ENCODE data around the gene ATP6V1B1. TPM values are rescaled to one million over a fixed set of nuclear protein-coding genes. Genes with fewer than 3 reads are reported as not detected.

The ATP6V1B1 gene
- total and polyA plus RNA-seq, 7 donors, result 0.10 to 0.70 (median 0.38) TPM; not detected in 2

DNA sequence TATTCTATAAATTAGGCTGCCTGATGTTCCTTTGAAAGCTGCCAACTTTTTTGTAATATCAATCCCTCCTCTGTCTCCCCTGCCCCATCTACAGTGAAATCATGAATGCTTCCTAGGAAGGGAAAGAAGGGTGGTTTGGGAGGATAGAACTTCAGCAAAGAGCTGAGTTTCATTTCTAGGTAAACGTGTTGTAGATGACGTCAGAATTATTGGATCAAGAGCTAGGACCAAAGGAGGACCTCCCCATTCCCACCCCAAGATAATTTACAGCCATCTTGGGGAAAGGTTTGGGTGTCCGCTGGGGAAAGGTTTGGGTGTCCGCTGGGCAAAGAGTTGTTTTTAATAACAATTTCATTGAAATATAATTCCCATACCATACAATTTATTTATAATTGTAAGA is 31.5 kb downstream of the ATP6V1B1 start:
- WGBS, 3 donors, result 47 to 65% (median 64%) methylated on average over 4 of the region's 4 CpGs
- peaks cover 0 to 25% (median 5%) of the 10 kb centered on the region in 3 donors for H3K27me3 ChIP-seq (ENCODE audit: insufficient read depth in 3 of 3, low read length in 2 of 3)
- intact Hi-C loops (cut with DNase I), result no loop called here
- DNase-seq (no peak), ATAC-seq (no peak)
- H3K36me3 ChIP-seq (ENCODE audit: insufficient read depth in 1 of 2, low read depth in 1 of 2), result no peaks in the 10 kb centered on the region
- H3K9me3 ChIP-seq, result no peaks in the 10 kb centered on the region
- no peak for TF ChIP-seq CTCF (IDR thresholded peaks at IDR 0.05)
- H3K4me3 ChIP-seq, result no peak overlapping the region
- H3K4me1 ChIP-seq, result no peaks in the 10 kb centered on the region
- H3K27ac ChIP-seq, result no peak overlapping the region

GRCh38 chr2:70974592-70974991 is 38.9 kb downstream of the ATP6V1B1 start:
- ATAC-seq, result no peak
- intact Hi-C loops (cut with DNase I), result no loop called here
- Histone ChIP-seq H3K27ac (no peak overlapping the region), H3K27me3 (ENCODE audit: insufficient read depth in 3 of 3, low read length in 2 of 3) (no peaks in the 10 kb centered on the region), H3K4me3 (no peak overlapping the region), H3K36me3 (ENCODE audit: insufficient read depth in 1 of 2, low read depth in 1 of 2) (peaks cover 0 to 2% of the 10 kb centered on the region in 2 donors), H3K4me1 (peaks cover 13% of the 10 kb centered on the region), H3K9me3 (no peaks in the 10 kb centered on the region)
- TF ChIP-seq CTCF (IDR thresholded peaks at IDR 0.05), result no peak
- 93 to 97% (median 95%) methylated on average over 3 of the region's 3 CpGs for WGBS, 3 donors
- no peak for DNase-seq

DNA sequence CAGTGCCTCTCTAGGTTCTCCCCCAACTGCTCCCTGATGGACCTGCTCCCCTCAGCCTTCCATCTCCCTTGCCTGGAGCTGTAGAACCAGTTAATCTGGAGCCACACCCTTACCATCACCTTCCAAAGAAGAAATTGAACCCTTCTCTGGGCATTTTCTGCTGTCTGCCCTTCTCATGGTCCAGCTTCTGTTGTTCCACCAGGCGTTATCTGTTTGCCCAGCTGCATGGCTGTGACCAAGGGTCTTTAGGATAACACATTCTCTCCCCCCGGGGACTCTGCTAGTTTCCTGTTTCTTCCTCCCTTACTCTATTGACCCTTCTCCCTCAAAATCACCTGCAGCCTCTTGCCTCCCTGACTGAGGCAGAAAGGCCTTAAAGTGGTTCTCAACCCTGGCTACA is 39.5 kb downstream of the ATP6V1B1 start:
- Histone ChIP-seq H3K4me3 (no peak overlapping the region), H3K9me3 (no peaks in the 10 kb centered on the region), H3K27ac (no peak overlapping the region), H3K27me3 (ENCODE audit: insufficient read depth in 3 of 3, low read length in 2 of 3) (no peaks in the 10 kb centered on the region), H3K36me3 (ENCODE audit: insufficient read depth in 1 of 2, low read depth in 1 of 2) (peaks cover 0 to 2% of the 10 kb centered on the region in 2 donors), H3K4me1 (peaks cover 13% of the 10 kb centered on the region)
- intact Hi-C loops (cut with DNase I), result no loop called here
- DNase-seq (no peak), ATAC-seq (no peak)
- TF ChIP-seq CTCF (IDR thresholded peaks at IDR 0.05), result no peak
- WGBS, 3 donors, result 89 to 94% (median 90%) methylated on average over 2 of the region's 2 CpGs

GRCh38 chr2:70977605-70978205 is 42.0 kb downstream of the ATP6V1B1 start:
- H3K27me3 ChIP-seq (ENCODE audit: insufficient read depth in 3 of 3, low read length in 2 of 3), result no peaks in the 10 kb centered on the region
- DNase-seq (no peak), ATAC-seq (peak in 3 of 4 donors; percentile 65)
- 20 to 31% (median 26%) methylated on average over 14 of the region's 14 CpGs for WGBS, 3 donors
- H3K27ac ChIP-seq, result no peak overlapping the region
- H3K9me3 ChIP-seq, result no peaks in the 10 kb centered on the region
- intact Hi-C loops (cut with DNase I), result no loop called here
- H3K36me3 ChIP-seq (ENCODE audit: insufficient read depth in 1 of 2, low read depth in 1 of 2), result peaks cover 0 to 2% of the 10 kb centered on the region in 2 donors
- H3K4me3 ChIP-seq, result peak overlapping the region; percentile 67
- peaks cover 13% of the 10 kb centered on the region for H3K4me1 ChIP-seq
- no peak for TF ChIP-seq CTCF (IDR thresholded peaks at IDR 0.05)

Measured in psoas muscle (tissue), 8 donors.